Activated CD8-positive, alpha-beta memory T cell treated with anti-CD3 and anti-CD28 coated beads for 24 hours (primary cell): Measurements from ENCODE around the gene RRP9.
A peak's percentile ranks its signal among the peaks of the same experiment; 100 is the strongest.
"Not testable (repeated sequence)": the region's sequence is repeated elsewhere in the genome, so short reads cannot be mapped to it uniquely, and the experiment has no call there.

ENCODE experiments used
- DNase-seq: peaks from one replicate; pipeline ENCODE4 v3.0.0-alpha.2; 2020

Gene RRP9

DNA sequence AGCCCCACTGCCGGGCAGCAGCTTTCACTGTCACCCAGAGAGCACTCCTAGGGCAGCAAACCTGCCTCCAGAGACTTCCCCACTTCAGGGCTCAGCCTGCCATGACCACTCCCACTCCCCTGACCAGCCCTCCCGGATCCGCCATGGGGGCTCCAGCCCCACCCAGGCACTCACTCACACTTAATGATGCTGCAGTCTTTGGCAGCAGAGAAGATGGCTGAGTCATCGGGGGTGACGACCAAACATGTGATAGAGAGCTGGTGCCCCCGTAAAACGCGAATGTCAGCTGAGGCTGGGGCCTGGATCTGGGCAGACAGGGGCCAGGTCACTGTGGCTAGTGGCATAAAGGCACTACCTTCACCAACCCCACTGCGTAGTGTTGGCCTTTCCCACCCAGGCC lies 4.7 kb downstream of the RRP9 start:
- peak; percentile 47 for DNase-seq

- DNase-seq: peak; percentile 53
Observed at GRCh38 chr3:51935886-51936755, 5.6 kb downstream of the RRP9 start.

GRCh38 chr3:51934991-51935885 lies 6.5 kb downstream of the RRP9 start:
- DNase-seq: peak; percentile 49

GRCh38 chr3:51934139-51934850 lies 7.4 kb downstream of the RRP9 start:
- DNase-seq: no peak

DNA sequence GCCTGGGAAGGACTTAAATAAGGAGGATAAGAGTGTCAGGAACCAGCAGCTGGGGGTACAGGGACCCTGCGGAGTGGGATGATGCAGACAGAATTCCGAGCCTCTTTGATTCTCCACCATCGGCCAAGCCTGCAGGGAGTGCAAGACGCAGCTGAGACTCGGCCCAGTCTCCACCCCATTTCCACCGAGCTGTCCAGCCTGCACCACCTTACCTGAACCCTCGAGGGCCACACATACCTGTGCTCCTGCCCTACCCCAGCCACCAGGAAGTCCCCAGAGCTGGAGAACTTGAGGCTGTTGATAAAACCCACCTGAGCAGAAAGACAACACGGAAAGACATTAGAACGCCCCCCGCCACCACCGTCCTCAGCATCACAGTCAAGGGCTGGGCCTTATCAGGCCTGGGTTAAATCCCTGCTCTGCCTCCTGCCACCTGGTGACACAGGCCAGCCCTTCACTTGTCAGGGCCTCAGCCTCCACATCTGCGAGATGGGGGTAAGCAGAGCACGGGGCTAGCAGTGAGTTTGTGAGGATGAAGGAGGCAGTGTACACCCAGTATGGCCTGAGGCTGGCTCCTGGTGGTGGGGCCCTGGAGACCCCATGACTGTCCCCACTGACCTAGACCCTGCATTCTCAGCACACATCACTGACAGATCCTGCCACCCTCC lies 8.1 kb downstream of the RRP9 start:
- peak; percentile 51 for DNase-seq

DNA sequence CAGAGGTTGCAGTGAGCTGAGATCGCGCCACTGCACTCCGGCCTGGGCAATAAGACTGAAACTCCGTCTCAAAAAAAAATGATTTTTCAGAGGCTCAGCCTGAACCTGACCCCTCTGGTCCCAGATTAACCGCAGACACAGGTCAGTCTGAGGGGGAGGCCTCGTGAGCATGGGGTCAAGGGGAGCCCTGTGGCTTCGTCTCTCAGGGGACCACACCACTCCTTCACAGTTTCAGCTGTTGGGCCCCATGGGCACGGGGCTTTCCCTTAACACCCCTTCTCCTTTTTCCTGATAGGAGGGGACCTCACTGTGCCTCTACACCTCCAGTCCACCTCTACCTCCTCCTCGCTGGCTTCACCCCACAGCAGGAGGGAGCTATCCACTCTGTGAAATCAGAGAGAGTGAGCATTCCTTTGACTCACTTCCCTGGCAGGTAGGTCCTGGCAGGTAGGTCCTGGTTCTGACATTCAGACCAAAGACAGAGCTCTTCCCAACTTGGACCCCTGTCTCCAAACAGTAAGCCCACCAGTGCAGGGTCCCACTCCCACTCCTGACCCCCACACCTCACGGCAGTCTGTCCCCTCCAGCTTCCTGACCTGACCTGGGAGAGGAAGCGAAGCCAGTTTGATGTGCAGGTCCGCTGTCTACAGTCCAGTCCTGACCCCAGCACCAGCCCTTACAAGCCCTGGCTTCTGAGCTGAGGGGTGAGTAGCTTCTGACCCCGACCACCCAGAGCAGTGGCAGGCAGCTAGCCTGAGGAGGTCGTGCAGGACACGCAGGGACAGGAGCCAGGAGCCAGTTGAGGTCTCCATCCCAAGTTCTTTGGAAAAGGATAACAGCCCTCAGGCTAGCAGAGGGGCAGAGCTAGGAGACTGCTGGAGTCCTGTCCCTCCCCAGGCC lies 9.0 kb downstream of the RRP9 start:
- peak; percentile 54 for DNase-seq

GRCh38 chr3:51931756-51932155 lies 9.9 kb downstream of the RRP9 start:
- peak; percentile 41 for DNase-seq

GRCh38 chr3:51930439-51930838 lies 11.3 kb downstream of the RRP9 start:
- peak; percentile 28 for DNase-seq

- peak; percentile 41 for DNase-seq
Observed at GRCh38 chr3:51929420-51930003, 12.2 kb downstream of the RRP9 start.

- DNase-seq: peak; percentile 42
Observed at GRCh38 chr3:51928981-51929380, 12.7 kb downstream of the RRP9 start.

DNA sequence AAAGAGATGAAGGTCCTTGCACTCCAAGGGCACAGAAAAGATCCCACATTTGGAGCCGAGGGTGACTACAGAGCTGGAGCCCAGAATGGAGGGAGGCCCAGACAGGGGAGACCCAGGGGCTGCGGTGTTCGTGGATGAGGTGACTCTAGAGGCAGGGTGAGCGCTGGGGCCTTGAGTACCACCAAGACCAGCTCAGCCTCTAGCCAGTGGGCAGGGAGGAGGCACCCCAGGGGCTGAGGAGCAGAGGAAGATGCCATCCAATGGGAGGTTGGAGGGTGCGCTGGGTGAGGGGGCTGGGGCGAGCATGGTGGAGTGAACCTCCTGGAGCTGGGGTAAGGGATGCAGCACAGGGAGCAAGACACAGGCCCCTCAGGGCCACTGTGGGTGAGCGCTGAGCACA lies 13.3 kb downstream of the RRP9 start:
- peak; percentile 49 for DNase-seq

DNA sequence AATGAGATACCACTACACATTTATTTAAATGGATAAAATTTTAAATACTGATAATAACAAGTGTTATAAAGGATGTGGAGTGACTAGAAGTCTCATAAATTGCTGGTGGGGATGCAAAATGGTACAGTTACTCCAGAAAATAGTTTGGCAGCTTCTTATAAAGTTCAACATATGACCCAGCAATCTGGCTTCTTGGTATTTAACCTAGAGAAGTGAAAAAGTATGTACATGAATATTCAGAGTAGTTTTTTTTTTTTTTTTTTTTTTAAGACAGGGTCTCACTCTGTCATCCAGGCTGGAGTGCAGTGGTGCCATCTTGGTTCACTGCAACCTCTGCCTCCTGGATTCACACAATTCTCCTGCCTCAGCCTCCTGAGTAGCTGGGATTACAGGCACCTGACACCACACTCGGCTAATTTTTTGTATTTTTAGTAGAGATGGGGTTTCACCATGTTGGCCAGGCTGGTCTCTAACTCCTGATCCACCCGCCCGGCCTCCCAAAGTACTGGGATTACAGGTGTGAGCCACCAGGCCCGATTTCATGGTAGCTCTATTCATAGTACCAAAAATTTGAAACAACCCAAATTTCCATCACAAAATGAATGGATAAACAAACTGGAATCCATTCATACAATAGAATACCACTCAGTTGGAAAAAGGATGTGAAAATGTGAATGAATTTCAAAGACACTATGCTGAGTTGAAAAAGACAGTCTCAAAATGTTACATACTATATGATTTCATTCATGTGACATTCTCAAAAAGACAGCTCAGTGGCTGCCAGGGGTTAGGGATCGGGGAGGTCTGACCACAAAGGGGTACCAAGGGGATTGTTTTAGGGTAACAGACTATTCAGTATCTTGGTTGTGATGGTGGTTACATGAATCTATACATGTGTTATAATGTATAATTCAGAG lies 14.4 kb downstream of the RRP9 start:
- DNase-seq: peak; percentile 17

GRCh38 chr3:51921081-51921578 lies 20.6 kb downstream of the RRP9 start:
- DNase-seq: peak; percentile 17

GRCh38 chr3:51916418-51916817 lies 25.3 kb downstream of the RRP9 start:
- no peak for DNase-seq

- no peak for DNase-seq
Observed at GRCh38 chr3:51908026-51908425, 33.7 kb downstream of the RRP9 start.

DNA sequence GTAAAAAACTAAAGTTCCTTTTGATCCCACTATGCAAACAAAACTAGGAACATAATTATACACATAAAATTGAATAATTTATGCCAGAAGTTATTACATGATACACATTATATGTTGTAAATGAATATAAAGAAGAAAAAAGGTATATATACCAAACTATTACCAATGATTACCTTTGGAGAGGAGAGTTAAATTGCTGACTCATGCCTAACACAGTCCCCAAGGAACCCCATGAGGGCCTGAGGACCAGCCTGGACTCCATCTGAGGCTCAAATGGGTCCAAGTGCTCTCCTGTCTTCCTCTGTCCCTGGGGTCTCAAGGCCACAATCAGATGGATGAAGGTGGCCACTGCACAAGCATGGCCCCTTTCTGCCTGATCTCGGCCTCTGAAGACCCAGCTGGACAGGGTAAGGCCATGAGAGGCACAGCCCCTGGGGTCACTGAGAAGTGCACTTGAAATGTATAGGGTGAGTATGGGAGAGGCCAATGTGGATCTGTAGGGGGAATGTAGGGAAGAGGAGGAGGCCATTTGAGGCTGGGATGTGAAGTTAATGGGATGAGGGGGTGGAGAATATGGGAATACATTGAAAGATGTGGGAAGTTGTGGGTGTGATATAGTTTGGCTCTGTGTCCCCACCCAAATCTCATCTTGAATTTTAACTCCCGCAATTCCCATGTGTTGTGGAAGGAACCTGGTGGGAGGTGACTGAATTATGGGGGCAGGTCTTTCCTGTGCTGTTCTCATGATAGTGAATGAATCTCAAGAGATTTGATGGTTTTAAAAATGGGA lies 37.5 kb downstream of the RRP9 start:
- no peak for DNase-seq

- DNase-seq: not testable (repeated sequence)
Observed at GRCh38 chr3:51902361-51902760, 39.3 kb downstream of the RRP9 start.

GRCh38 chr3:51900043-51900442 lies 41.7 kb downstream of the RRP9 start:
- DNase-seq: not testable (repeated sequence)

- DNase-seq: no peak
Observed at GRCh38 chr3:51897391-51897790, 44.3 kb downstream of the RRP9 start.
